Measurements from ENCODE around the gene SLC2A6. TPM values are rescaled to one million over a fixed set of nuclear protein-coding genes. Genes with fewer than 3 reads are reported as not detected.
"Not testable (repeated sequence)": the region's sequence is repeated elsewhere in the genome, so short reads cannot be mapped to it uniquely, and the experiment has no call there.

The SLC2A6 gene
- total and polyA plus RNA-seq, 4 experiments from 2014 or later = 0.41 to 2.5 (median 1.4) TPM

DNA sequence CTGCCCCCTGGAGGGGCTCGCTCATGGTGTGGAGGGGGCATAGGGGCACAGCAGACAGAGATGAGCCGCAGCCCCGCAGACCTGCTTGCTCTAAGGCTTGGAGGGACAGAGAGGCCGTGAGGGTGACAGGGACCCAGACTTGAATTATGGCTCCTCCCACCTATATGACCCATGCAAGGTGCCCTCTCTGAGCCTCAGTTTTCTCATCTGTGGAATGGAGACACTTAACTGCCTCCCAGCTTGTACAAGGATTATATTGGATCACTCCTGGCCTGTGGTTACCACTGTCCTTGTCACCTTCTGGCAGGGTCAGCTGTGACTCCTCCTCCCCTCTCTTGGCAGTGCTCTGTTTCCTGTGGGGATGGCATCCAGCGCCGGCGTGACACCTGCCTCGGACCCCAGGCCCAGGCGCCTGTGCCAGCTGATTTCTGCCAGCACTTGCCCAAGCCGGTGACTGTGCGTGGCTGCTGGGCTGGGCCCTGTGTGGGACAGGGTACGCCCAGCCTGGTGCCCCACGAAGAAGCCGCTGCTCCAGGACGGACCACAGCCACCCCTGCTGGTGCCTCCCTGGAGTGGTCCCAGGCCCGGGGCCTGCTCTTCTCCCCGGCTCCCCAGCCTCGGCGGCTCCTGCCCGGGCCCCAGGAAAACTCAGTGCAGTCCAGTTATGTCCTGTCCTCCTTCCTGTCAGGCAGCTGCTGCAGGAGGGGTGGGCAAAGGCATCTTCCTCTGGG is 23.8 kb downstream of the SLC2A6 start:
- H3K36me3 ChIP-seq (ENCODE audit: insufficient read depth, low read length) = no peaks in the 10 kb centered on the region
- H3K4me1 ChIP-seq (ENCODE audit: insufficient read depth, low read length) = peaks cover 10% of the 10 kb centered on the region
- peaks cover 0 to 16% (median 5%) of the 10 kb centered on the region in 4 donors for H3K4me1 Mint-ChIP-seq
- H3K27me3 Mint-ChIP-seq = no peaks in the 10 kb centered on the region
- H3K27ac ChIP-seq (ENCODE audit: low read depth, low read length) = no peak overlapping the region
- no peak overlapping the region for H3K4me3 Mint-ChIP-seq
- no peak overlapping the region for H3K4me3 ChIP-seq (ENCODE audit: low read length in 2 of 2)
- no peaks in the 10 kb centered on the region for H3K27me3 ChIP-seq (ENCODE audit: insufficient read depth, low read length)
- intact Hi-C loops (cut with micrococcal nuclease) = no loop called here
- CTCF ChIA-PET (ENCODE audit: partially characterized antibody) = no interaction called here
- peak overlapping the region in 1 of 7 donors; percentile 78 for H3K27ac Mint-ChIP-seq
- POLR2A ChIA-PET (ENCODE audit: partially characterized antibody) = no interaction called here
- H3K36me3 Mint-ChIP-seq = peaks cover 0 to 4% of the 10 kb centered on the region in 2 donors
- H3K9me3 Mint-ChIP-seq = no peaks in the 10 kb centered on the region
- no peaks in the 10 kb centered on the region for H3K9me3 ChIP-seq (ENCODE audit: control insufficient read depth in 1 of 2, low read length in 2 of 2)
- DNase-seq = peak in 1 of 5 donors; percentile 13

DNA sequence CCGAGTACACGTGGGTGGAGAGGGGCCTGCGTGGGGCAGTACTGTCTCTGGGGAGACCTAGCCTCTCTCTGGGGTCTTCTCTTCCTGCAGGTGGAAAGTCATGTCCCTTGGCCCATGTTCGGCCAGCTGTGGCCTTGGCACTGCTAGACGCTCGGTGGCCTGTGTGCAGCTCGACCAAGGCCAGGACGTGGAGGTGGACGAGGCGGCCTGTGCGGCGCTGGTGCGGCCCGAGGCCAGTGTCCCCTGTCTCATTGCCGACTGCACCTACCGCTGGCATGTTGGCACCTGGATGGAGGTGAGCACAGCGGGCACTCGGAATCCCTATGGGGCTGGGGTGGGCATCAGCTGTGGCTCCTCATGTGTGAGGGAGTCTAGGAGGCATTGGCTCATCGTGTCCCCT is 24.6 kb downstream of the SLC2A6 start:
- Mint-ChIP-seq H3K27me3 (no peaks in the 10 kb centered on the region), H3K36me3 (no peaks in the 10 kb centered on the region), H3K4me3 (no peak overlapping the region), H3K27ac (no peak overlapping the region), H3K9me3 (no peaks in the 10 kb centered on the region), H3K4me1 (peaks cover 0 to 9% (median 4%) of the 10 kb centered on the region in 4 donors)
- ChIA-PET POLR2A (ENCODE audit: partially characterized antibody) (no interaction called here), CTCF (ENCODE audit: partially characterized antibody) (no interaction called here)
- Histone ChIP-seq H3K36me3 (ENCODE audit: insufficient read depth, low read length) (no peaks in the 10 kb centered on the region), H3K4me3 (ENCODE audit: low read length in 2 of 2) (no peak overlapping the region), H3K27me3 (ENCODE audit: insufficient read depth, low read length) (no peaks in the 10 kb centered on the region), H3K9me3 (ENCODE audit: control insufficient read depth in 1 of 2, low read length in 2 of 2) (no peaks in the 10 kb centered on the region), H3K4me1 (ENCODE audit: insufficient read depth, low read length) (peaks cover 8% of the 10 kb centered on the region), H3K27ac (ENCODE audit: low read depth, low read length) (no peak overlapping the region)
- peak in 1 of 5 donors; percentile 3 for DNase-seq
- intact Hi-C loops (cut with micrococcal nuclease) = no loop called here

GRCh38 chr9:133453651-133454050 is 25.2 kb downstream of the SLC2A6 start:
- Mint-ChIP-seq H3K4me3 (no peak overlapping the region), H3K27ac (no peak overlapping the region), H3K4me1 (peaks cover 0 to 2% (median 1%) of the 10 kb centered on the region in 4 donors), H3K36me3 (no peaks in the 10 kb centered on the region), H3K9me3 (no peaks in the 10 kb centered on the region), H3K27me3 (peaks cover 0 to 3% of the 10 kb centered on the region in 2 donors)
- Histone ChIP-seq H3K27me3 (ENCODE audit: insufficient read depth, low read length) (no peaks in the 10 kb centered on the region), H3K36me3 (ENCODE audit: insufficient read depth, low read length) (no peaks in the 10 kb centered on the region), H3K9me3 (ENCODE audit: control insufficient read depth in 1 of 2, low read length in 2 of 2) (no peaks in the 10 kb centered on the region), H3K4me1 (ENCODE audit: insufficient read depth, low read length) (peaks cover 1% of the 10 kb centered on the region), H3K27ac (ENCODE audit: low read depth, low read length) (no peak overlapping the region), H3K4me3 (ENCODE audit: low read length in 2 of 2) (no peak overlapping the region)
- DNase-seq = peak in 1 of 5 donors; percentile 3
- CTCF ChIA-PET (ENCODE audit: partially characterized antibody) = no interaction called here
- POLR2A ChIA-PET (ENCODE audit: partially characterized antibody) = no interaction called here
- intact Hi-C loops (cut with micrococcal nuclease) = no loop called here

DNA sequence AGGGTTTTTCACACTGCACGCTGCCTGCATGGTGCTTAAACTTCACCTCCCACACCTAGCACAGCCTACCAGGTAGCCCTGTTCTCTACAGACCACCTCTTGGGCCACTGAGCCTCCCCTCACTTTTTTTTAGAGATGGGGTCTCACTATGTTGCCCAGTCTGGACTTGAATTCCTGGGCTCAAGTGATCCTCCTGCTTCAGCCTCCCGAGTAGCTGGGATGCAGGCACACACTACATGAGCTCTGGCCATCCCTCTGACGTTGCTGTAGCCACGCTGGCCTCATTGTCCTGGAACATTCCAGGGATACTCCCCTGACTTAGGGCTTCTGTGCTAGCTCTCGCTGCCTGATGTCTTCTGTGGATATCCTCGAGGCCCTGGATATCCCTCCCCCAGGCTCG is 26.3 kb downstream of the SLC2A6 start:
- H3K4me3 ChIP-seq (ENCODE audit: low read length in 2 of 2) = no peak overlapping the region
- H3K36me3 ChIP-seq (ENCODE audit: insufficient read depth, low read length) = no peaks in the 10 kb centered on the region
- Mint-ChIP-seq H3K4me3 (no peak overlapping the region), H3K36me3 (no peaks in the 10 kb centered on the region), H3K27me3 (peaks cover 0 to 3% of the 10 kb centered on the region in 2 donors), H3K27ac (no peak overlapping the region), H3K4me1 (no peaks in the 10 kb centered on the region), H3K9me3 (no peaks in the 10 kb centered on the region)
- intact Hi-C loops (cut with micrococcal nuclease) = no loop called here
- no peaks in the 10 kb centered on the region for H3K27me3 ChIP-seq (ENCODE audit: insufficient read depth, low read length)
- ChIA-PET CTCF (ENCODE audit: partially characterized antibody) (interaction anchor here (1.0 kb wide), 1 partner anchor 266 kb away, joined by 3 read pairs; no protein-coding TSS in a partner anchor), POLR2A (ENCODE audit: partially characterized antibody) (no interaction called here)
- H3K9me3 ChIP-seq (ENCODE audit: control insufficient read depth in 1 of 2, low read length in 2 of 2) = no peaks in the 10 kb centered on the region
- DNase-seq = no peak
- H3K4me1 ChIP-seq (ENCODE audit: insufficient read depth, low read length) = no peaks in the 10 kb centered on the region
- no peak overlapping the region for H3K27ac ChIP-seq (ENCODE audit: low read depth, low read length)

- H3K27me3 ChIP-seq (ENCODE audit: insufficient read depth, low read length); H3K9me3 ChIP-seq (ENCODE audit: control insufficient read depth in 1 of 2, low read length in 2 of 2); H3K27me3 Mint-ChIP-seq; H3K27ac ChIP-seq (ENCODE audit: low read depth, low read length); H3K9me3 Mint-ChIP-seq; CTCF ChIA-PET (ENCODE audit: partially characterized antibody); H3K4me1 ChIP-seq (ENCODE audit: insufficient read depth, low read length); POLR2A ChIA-PET (ENCODE audit: partially characterized antibody); H3K4me1 Mint-ChIP-seq; H3K27ac Mint-ChIP-seq; H3K36me3 Mint-ChIP-seq; H3K4me3 ChIP-seq (ENCODE audit: low read length in 2 of 2); H3K4me3 Mint-ChIP-seq; H3K36me3 ChIP-seq (ENCODE audit: insufficient read depth, low read length); intact Hi-C loops (cut with micrococcal nuclease): not testable (repeated sequence)
- peak in 1 of 5 donors; percentile 18 for DNase-seq
Measured at GRCh38 chr9:133451865-133452264, 27.0 kb downstream of the SLC2A6 start.

- H3K9me3 Mint-ChIP-seq = no peaks in the 10 kb centered on the region
- intact Hi-C loops (cut with micrococcal nuclease) = no loop called here
- DNase-seq = peak in 1 of 5 donors; percentile 13
- no peaks in the 10 kb centered on the region for H3K36me3 Mint-ChIP-seq
- no peaks in the 10 kb centered on the region for H3K4me1 Mint-ChIP-seq
- Histone ChIP-seq H3K9me3 (ENCODE audit: control insufficient read depth in 1 of 2, low read length in 2 of 2) (no peaks in the 10 kb centered on the region), H3K36me3 (ENCODE audit: insufficient read depth, low read length) (no peaks in the 10 kb centered on the region), H3K27me3 (ENCODE audit: insufficient read depth, low read length) (no peaks in the 10 kb centered on the region), H3K4me3 (ENCODE audit: low read length in 2 of 2) (no peak overlapping the region), H3K4me1 (ENCODE audit: insufficient read depth, low read length) (no peaks in the 10 kb centered on the region), H3K27ac (ENCODE audit: low read depth, low read length) (no peak overlapping the region)
- ChIA-PET CTCF (ENCODE audit: partially characterized antibody) (no interaction called here), POLR2A (ENCODE audit: partially characterized antibody) (no interaction called here)
- no peak overlapping the region for H3K27ac Mint-ChIP-seq
- peaks cover 3 to 5% of the 10 kb centered on the region in 2 donors for H3K27me3 Mint-ChIP-seq
- no peak overlapping the region for H3K4me3 Mint-ChIP-seq
Measured at GRCh38 chr9:133449760-133450159, 29.1 kb downstream of the SLC2A6 start.

DNA sequence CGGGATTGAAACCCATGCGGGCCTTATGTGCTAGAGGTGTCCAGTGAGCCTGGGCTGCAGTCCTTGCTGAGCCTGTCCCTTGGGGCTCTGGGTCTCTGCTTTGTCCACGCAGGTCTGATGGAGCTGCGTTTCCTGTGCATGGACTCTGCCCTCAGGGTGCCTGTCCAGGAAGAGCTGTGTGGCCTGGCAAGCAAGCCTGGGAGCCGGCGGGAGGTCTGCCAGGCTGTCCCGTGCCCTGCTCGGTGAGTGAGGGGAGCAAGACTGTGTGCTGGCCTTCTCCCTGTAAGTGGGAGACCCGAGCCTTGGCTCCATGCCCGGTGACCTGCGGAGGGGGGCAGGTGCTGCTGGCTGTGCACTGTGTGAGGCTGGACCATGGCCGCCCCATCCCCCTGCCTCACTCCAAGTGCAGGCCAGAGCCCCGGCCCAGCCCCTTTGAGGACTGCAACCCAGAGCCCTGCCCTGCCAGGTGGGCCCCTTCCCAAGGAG is 30.4 kb downstream of the SLC2A6 start:
- no peaks in the 10 kb centered on the region for H3K4me1 Mint-ChIP-seq
- peaks cover 3 to 5% of the 10 kb centered on the region in 2 donors for H3K27me3 Mint-ChIP-seq
- Histone ChIP-seq H3K9me3 (ENCODE audit: control insufficient read depth in 1 of 2, low read length in 2 of 2) (no peaks in the 10 kb centered on the region), H3K4me1 (ENCODE audit: insufficient read depth, low read length) (no peaks in the 10 kb centered on the region), H3K36me3 (ENCODE audit: insufficient read depth, low read length) (no peaks in the 10 kb centered on the region), H3K27ac (ENCODE audit: low read depth, low read length) (no peak overlapping the region), H3K27me3 (ENCODE audit: insufficient read depth, low read length) (no peaks in the 10 kb centered on the region), H3K4me3 (ENCODE audit: low read length in 2 of 2) (no peak overlapping the region)
- CTCF ChIA-PET (ENCODE audit: partially characterized antibody) = no interaction called here
- intact Hi-C loops (cut with micrococcal nuclease) = no loop called here
- no peaks in the 10 kb centered on the region for H3K9me3 Mint-ChIP-seq
- peak in 1 of 5 donors; percentile 3 for DNase-seq
- no peak overlapping the region for H3K4me3 Mint-ChIP-seq
- POLR2A ChIA-PET (ENCODE audit: partially characterized antibody) = no interaction called here
- H3K36me3 Mint-ChIP-seq = no peaks in the 10 kb centered on the region
- no peak overlapping the region for H3K27ac Mint-ChIP-seq

All from CD4-positive, alpha-beta memory T cell (primary cell).